ENCODE data around the gene TM4SF18. TPM values are rescaled to one million over a fixed set of nuclear protein-coding genes. Genes with fewer than 3 reads are reported as not detected.

TM4SF18 gene
- total RNA-seq, 1 donor from 2014 or later: not detected

GRCh38 chr3:149310796-149311534, 22.5 kb downstream of the TM4SF18 start:
- no peak overlapping the region for H3K27ac Mint-ChIP-seq (ENCODE audit: unreplicated experiment)
- no peaks in the 10 kb centered on the region for H3K27me3 Mint-ChIP-seq (ENCODE audit: unreplicated experiment)
- no peaks in the 10 kb centered on the region for H3K36me3 Mint-ChIP-seq (ENCODE audit: unreplicated experiment)
- no peak for TF ChIP-seq CTCF (IDR thresholded peaks at IDR 0.05; ENCODE audit: partially characterized antibody, unreplicated experiment)
- DNase-seq: no peak
- no peaks in the 10 kb centered on the region for H3K9me3 Mint-ChIP-seq (ENCODE audit: unreplicated experiment)
- H3K4me1 Mint-ChIP-seq (ENCODE audit: low read depth, unreplicated experiment): no peaks in the 10 kb centered on the region
- no peak overlapping the region for H3K4me3 Mint-ChIP-seq (ENCODE audit: unreplicated experiment)

DNA sequence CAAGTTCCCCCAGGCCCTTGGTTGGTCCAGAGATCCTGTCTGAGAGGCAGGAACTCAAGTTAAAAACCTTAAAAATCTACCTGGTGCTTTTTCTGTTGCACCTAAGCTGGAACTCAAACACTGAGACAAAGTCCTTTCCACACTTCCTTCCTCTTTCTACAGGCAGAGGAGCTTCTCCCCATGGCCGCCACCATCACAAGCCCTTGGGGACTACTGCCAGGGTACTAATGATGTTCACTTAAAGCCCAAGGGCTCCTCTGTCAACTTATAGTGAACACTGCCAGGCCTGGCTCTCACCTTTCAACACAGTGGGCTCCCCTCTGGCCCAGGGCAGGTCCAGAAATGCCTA, 26.0 kb downstream of the TM4SF18 start:
- Mint-ChIP-seq H3K36me3 (ENCODE audit: unreplicated experiment) (no peaks in the 10 kb centered on the region), H3K27me3 (ENCODE audit: unreplicated experiment) (no peaks in the 10 kb centered on the region), H3K4me3 (ENCODE audit: unreplicated experiment) (no peak overlapping the region), H3K9me3 (ENCODE audit: unreplicated experiment) (no peaks in the 10 kb centered on the region), H3K27ac (ENCODE audit: unreplicated experiment) (no peak overlapping the region), H3K4me1 (ENCODE audit: low read depth, unreplicated experiment) (no peaks in the 10 kb centered on the region)
- DNase-seq: no peak
- no peak for TF ChIP-seq CTCF (IDR thresholded peaks at IDR 0.05; ENCODE audit: partially characterized antibody, unreplicated experiment)

DNA sequence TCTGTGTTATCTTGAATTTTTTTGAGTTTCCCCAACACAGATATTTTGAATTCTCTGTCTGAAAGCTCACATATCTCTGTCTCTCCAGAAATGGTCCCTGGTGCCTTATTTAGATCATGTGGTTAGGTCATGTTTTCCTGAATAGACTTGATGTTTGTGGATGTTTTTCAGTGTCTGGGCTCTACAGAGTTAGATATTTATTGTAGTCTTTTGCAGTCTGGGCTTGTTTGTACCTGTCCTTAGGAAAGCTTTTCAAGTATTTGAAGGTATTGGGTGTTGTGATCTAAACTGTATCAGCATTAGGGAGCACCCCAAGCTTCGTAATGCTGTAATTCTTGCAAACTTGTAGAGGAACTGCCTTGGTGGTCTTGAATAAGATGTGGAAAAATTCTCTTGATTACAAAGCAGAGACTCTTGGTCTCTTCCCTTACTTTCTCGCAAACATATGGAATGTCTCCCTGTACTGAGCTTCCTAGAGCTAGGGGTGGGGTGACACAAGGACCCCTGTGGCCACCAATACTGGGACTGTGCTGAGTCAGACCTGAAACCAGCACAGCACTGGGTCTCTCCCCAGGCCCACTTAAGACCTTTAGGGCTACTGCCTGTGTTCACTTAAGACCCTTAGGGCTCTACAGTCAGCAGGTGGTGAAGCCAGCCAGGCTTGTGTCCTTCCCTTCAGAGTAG, 26.5 kb downstream of the TM4SF18 start:
- TF ChIP-seq CTCF (IDR thresholded peaks at IDR 0.05; ENCODE audit: partially characterized antibody, unreplicated experiment): no peak
- H3K4me1 Mint-ChIP-seq (ENCODE audit: low read depth, unreplicated experiment): no peaks in the 10 kb centered on the region
- no peak overlapping the region for H3K27ac Mint-ChIP-seq (ENCODE audit: unreplicated experiment)
- H3K4me3 Mint-ChIP-seq (ENCODE audit: unreplicated experiment): no peak overlapping the region
- no peak for DNase-seq
- H3K27me3 Mint-ChIP-seq (ENCODE audit: unreplicated experiment): no peaks in the 10 kb centered on the region
- no peaks in the 10 kb centered on the region for H3K36me3 Mint-ChIP-seq (ENCODE audit: unreplicated experiment)
- no peaks in the 10 kb centered on the region for H3K9me3 Mint-ChIP-seq (ENCODE audit: unreplicated experiment)

DNA sequence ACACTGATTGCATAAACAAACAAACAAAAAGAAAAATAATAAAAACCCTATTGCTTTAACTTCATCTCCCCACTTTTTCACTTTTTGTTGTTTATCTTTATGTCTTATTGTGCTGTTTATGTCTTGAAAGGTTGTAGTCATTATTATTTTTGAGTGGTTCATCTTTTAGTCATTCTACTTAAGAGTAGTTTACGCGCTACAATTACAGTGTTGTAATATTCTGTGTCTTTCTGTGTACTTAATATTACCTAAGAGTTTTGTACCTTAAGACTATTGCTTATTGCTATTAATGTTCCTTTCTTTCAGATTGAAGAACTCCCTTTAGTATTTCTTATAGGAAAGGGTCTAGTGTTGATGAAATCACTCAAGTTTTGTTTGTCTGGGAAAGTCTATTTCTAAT, 28.1 kb downstream of the TM4SF18 start:
- TF ChIP-seq CTCF (IDR thresholded peaks at IDR 0.05; ENCODE audit: partially characterized antibody, unreplicated experiment): no peak
- H3K27ac Mint-ChIP-seq (ENCODE audit: unreplicated experiment): no peak overlapping the region
- no peaks in the 10 kb centered on the region for H3K4me1 Mint-ChIP-seq (ENCODE audit: low read depth, unreplicated experiment)
- no peaks in the 10 kb centered on the region for H3K36me3 Mint-ChIP-seq (ENCODE audit: unreplicated experiment)
- no peak overlapping the region for H3K4me3 Mint-ChIP-seq (ENCODE audit: unreplicated experiment)
- H3K27me3 Mint-ChIP-seq (ENCODE audit: unreplicated experiment): no peaks in the 10 kb centered on the region
- H3K9me3 Mint-ChIP-seq (ENCODE audit: unreplicated experiment): no peaks in the 10 kb centered on the region
- DNase-seq: no peak

Data from glutamatergic neuron (in vitro differentiated cells).